SU-DHL-6 (cell line): ENCODE results near the gene SNX25.

Experiments
- H2AFZ ChIP-seq: fragments of 200-600 bp; sonication (generic); 2 replicates; pipeline ENCODE4 v1.6.1; 2014; ENCODE audit warnings: low read depth, mild to moderate bottlenecking, moderate library complexity, mixed read lengths, antibody characterized with exemption, low read length; ENCODE audit not compliant: severe bottlenecking
- H3F3A ChIP-seq: fragments of 200-600 bp; shearing (Covaris generic); 2 replicates; pipeline ENCODE4 v1.6.0; 2016; ENCODE audit warnings: antibody characterized with exemption, mild to moderate bottlenecking; ENCODE audit not compliant: insufficient read depth
- H3K27ac ChIP-seq: fragments of 200-600 bp; sonication (generic); 2 replicates; pipeline ENCODE4 v1.5.1; 2016; ENCODE audit warnings: low read depth, mild to moderate bottlenecking, low read length, moderate library complexity, mixed read lengths
- H3K27me3 ChIP-seq: fragments of 200-600 bp; sonication (generic), shearing (Covaris generic); 2 replicates; pipeline ENCODE4 v1.6.0; 2014; ENCODE audit warnings: mild to moderate bottlenecking, low read length
- H3K36me3 ChIP-seq: fragments of 200-600 bp; sonication (generic); 2 replicates; pipeline ENCODE4 v1.6.1; 2014; ENCODE audit warnings: mild to moderate bottlenecking, low read length, mixed read lengths
- H3K4me2 ChIP-seq: fragments of 300-600, 200-600 bp; shearing (Covaris generic), sonication (generic); 2 replicates; pipeline ENCODE4 v1.6.0; 2014; ENCODE audit warnings: low read length, low read depth, mild to moderate bottlenecking; ENCODE audit not compliant: poor library complexity, severe bottlenecking
- H3K4me3 ChIP-seq: fragments of 200-600 bp; sonication (generic); 2 replicates; pipeline ENCODE4 v1.5.1; 2014; ENCODE audit warnings: antibody characterized with exemption, low read length, mild to moderate bottlenecking, mixed read lengths; ENCODE audit not compliant: insufficient read depth, poor library complexity, severe bottlenecking
- H3K79me2 ChIP-seq: fragments of 200-600 bp; sonication (generic); 2 replicates; pipeline ENCODE4 v1.6.1; 2014; ENCODE audit warnings: mild to moderate bottlenecking, low read length, moderate library complexity; ENCODE audit not compliant: insufficient read depth
- H3K9ac ChIP-seq: fragments of 200-600 bp; sonication (generic); 2 replicates; pipeline ENCODE4 v1.7.0; 2014; ENCODE audit warnings: mild to moderate bottlenecking, low read length
- H3K9me2 ChIP-seq: fragments of 200-600 bp; sonication (generic); replicated peaks from 2 replicates; pipeline ENCODE4 v1.6.1; 2014; ENCODE audit warnings: low read length; ENCODE audit not compliant: insufficient read depth
- H3K9me3 ChIP-seq: fragments of 200-600 bp; sonication (generic); 2 replicates; pipeline ENCODE4 v1.6.1; 2014; ENCODE audit warnings: low read length, mixed read lengths; ENCODE audit not compliant: insufficient read depth
- H4K20me1 ChIP-seq: fragments of 200-600 bp; sonication (generic); 2 replicates; pipeline ENCODE4 v1.6.1; 2014; ENCODE audit warnings: low read depth, mild to moderate bottlenecking, antibody characterized with exemption, low read length, moderate library complexity, mixed read lengths
- CTCF ChIP-seq: fragments of 200-600 bp; sonication (generic); IDR thresholded peaks from one replicate; pipeline ENCODE4 v1.5.1; 2017; ENCODE audit warnings: antibody characterized with exemption, mild to moderate bottlenecking, low read length, moderate library complexity; ENCODE audit not compliant: insufficient read depth, poor library complexity, severe bottlenecking
- EZH2phosphoT487 ChIP-seq: fragments of 200-600 bp; sonication (generic), shearing (Covaris generic); conservative IDR thresholded peaks from 2 replicates; pipeline ENCODE4 v1.6.1; 2018; ENCODE audit warnings: mild to moderate bottlenecking, antibody characterized with exemption, low read length, moderate library complexity, mixed read lengths

SNX25 gene

GRCh38 chr4:185265942-185266341 lies 56.5 kb downstream of the SNX25 start:
- peaks cover 11% of the 10 kb centered on the region; the same call in 1 of the 2 replicates for H3F3A ChIP-seq
- peak overlapping the region; percentile 24 for H3K4me2 ChIP-seq
- TF ChIP-seq EZH2phosphoT487 (no peak), CTCF (no peak)
- H4K20me1 ChIP-seq = no peaks in the 10 kb centered on the region
- no peaks in the 10 kb centered on the region for H3K9me3 ChIP-seq
- no peak overlapping the region for H3K4me3 ChIP-seq
- peak overlapping the region; percentile 63; the same call in 1 of the 2 replicates for H3K27ac ChIP-seq
- H3K79me2 ChIP-seq = no peaks in the 10 kb centered on the region
- peaks cover 16% of the 10 kb centered on the region; the same call in 1 of the 2 replicates for H3K36me3 ChIP-seq
- no peak overlapping the region for H3K9ac ChIP-seq
- H2AFZ ChIP-seq = no peak overlapping the region
- H3K9me2 ChIP-seq = no peaks in the 10 kb centered on the region
- no peaks in the 10 kb centered on the region for H3K27me3 ChIP-seq

- H4K20me1 ChIP-seq = no peaks in the 10 kb centered on the region
Measured at GRCh38 chr4:185269286-185269685, 59.9 kb downstream of the SNX25 start.

GRCh38 chr4:185270037-185270436 lies 60.6 kb downstream of the SNX25 start:
- no peak overlapping the region for H3K9ac ChIP-seq
- H3K9me2 ChIP-seq = no peaks in the 10 kb centered on the region
- TF ChIP-seq EZH2phosphoT487 = no peak
- no peak for TF ChIP-seq CTCF
- no peak overlapping the region for H2AFZ ChIP-seq
- H3K27ac ChIP-seq = no peak overlapping the region
- H3K4me2 ChIP-seq = no peak overlapping the region
- no peaks in the 10 kb centered on the region for H4K20me1 ChIP-seq
- no peak overlapping the region for H3K4me3 ChIP-seq
- H3K27me3 ChIP-seq = no peaks in the 10 kb centered on the region
- peaks cover 13% of the 10 kb centered on the region; the same call in 1 of the 2 replicates for H3K36me3 ChIP-seq
- no peaks in the 10 kb centered on the region for H3K79me2 ChIP-seq
- H3K9me3 ChIP-seq = no peaks in the 10 kb centered on the region
- peaks cover 8% of the 10 kb centered on the region; the same call in 1 of the 2 replicates for H3F3A ChIP-seq

More at GRCh38 chr4:185269286-185269685, 59.9 kb downstream of the SNX25 start:
- Histone ChIP-seq H3K27me3 (no peaks in the 10 kb centered on the region), H3K4me3 (no peak overlapping the region), H3K9ac (no peak overlapping the region), H3F3A (peaks cover 11% of the 10 kb centered on the region; the same call in 1 of the 2 replicates), H3K36me3 (peaks cover 16% of the 10 kb centered on the region; the same call in 1 of the 2 replicates), H3K9me3 (no peaks in the 10 kb centered on the region), H3K4me2 (no peak overlapping the region), H2AFZ (no peak overlapping the region), H3K27ac (no peak overlapping the region), H3K9me2 (no peaks in the 10 kb centered on the region), H3K79me2 (no peaks in the 10 kb centered on the region)
- TF ChIP-seq CTCF (no peak), EZH2phosphoT487 (no peak)
